PFSK-1 (cell line): ENCODE measurements around the gene TSPAN18.

Experiments used
- SIN3A ChIP-seq: IDR thresholded peaks from 2 replicates; pipeline ENCODE4 v1.6.1; 2012; ENCODE audit warnings: mild to moderate bottlenecking, low read length, moderate library complexity, borderline replicate concordance; ENCODE audit not compliant: insufficient read depth
- TAF1 ChIP-seq: IDR thresholded peaks from 2 replicates; pipeline ENCODE4 v1.6.1; 2012; ENCODE audit warnings: low read length, control low read depth, borderline replicate concordance; ENCODE audit not compliant: insufficient read depth

DNA sequence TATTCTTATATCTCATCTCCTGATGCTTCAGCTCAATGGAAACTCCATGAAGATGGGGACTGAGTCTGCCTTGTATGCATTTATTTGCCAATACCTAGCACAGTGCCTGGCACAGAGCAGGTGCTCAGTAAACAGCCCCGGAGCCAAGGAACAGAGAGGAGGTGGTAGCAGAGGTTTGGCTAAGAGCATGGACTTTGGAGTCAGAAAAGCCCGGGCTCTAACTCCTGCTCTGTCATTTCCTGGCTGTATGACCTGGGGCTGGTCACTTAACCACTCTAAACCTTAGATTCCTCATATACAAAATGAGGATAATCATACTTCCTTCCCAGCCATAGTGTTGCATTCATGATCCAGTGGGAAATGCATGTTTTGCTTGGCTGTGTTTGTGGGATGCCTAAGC lies 187.3 kb downstream of the TSPAN18 start:
- no peak for TF ChIP-seq TAF1
- no peak for TF ChIP-seq SIN3A
